ENCODE measurements around the gene PLPP7. TPM values are rescaled to one million over a fixed set of nuclear protein-coding genes. Genes with fewer than 3 reads are reported as not detected.
A peak's percentile ranks its signal among the peaks of the same experiment; 100 is the strongest.
"Not testable (repeated sequence)": the region's sequence is repeated elsewhere in the genome, so short reads cannot be mapped to it uniquely, and the experiment has no call there.

PLPP7 gene
- total RNA-seq, 1 donor from 2014 or later, result not detected

- Mint-ChIP-seq H3K27ac (peak overlapping the region; percentile 63), H3K36me3 (ENCODE audit: low read depth) (peaks cover 42% of the 10 kb centered on the region), H3K4me3 (no peak overlapping the region), H3K27me3 (no peaks in the 10 kb centered on the region), H3K4me1 (peaks cover 48% of the 10 kb centered on the region), H3K9me3 (no peaks in the 10 kb centered on the region)
- DNase-seq, result no peak
- intact Hi-C loops (cut with micrococcal nuclease), result no loop called here
These were observed 29.5 kb upstream of the PLPP7 start for GRCh38 chr9:131259916-131260597.

- no peaks in the 10 kb centered on the region for H3K9me3 Mint-ChIP-seq
- peaks cover 43% of the 10 kb centered on the region for H3K36me3 Mint-ChIP-seq (ENCODE audit: low read depth)
- no peaks in the 10 kb centered on the region for H3K27me3 Mint-ChIP-seq
- no peak overlapping the region for H3K27ac Mint-ChIP-seq
- DNase-seq, result no peak
- intact Hi-C loops (cut with micrococcal nuclease), result no loop called here
- H3K4me1 Mint-ChIP-seq, result peaks cover 53% of the 10 kb centered on the region
- H3K4me3 Mint-ChIP-seq, result no peak overlapping the region
These were observed 28.6 kb upstream of the PLPP7 start for GRCh38 chr9:131260751-131261452.

GRCh38 chr9:131262327-131263032 lies 27.0 kb upstream of the PLPP7 start:
- no peaks in the 10 kb centered on the region for H3K9me3 Mint-ChIP-seq
- H3K36me3 Mint-ChIP-seq (ENCODE audit: low read depth), result peaks cover 52% of the 10 kb centered on the region
- intact Hi-C loops (cut with micrococcal nuclease), result no loop called here
- H3K4me3 Mint-ChIP-seq, result peak overlapping the region; percentile 38
- peak overlapping the region; percentile 56 for H3K27ac Mint-ChIP-seq
- peak; percentile 63 for DNase-seq
- no peaks in the 10 kb centered on the region for H3K27me3 Mint-ChIP-seq
- H3K4me1 Mint-ChIP-seq, result peaks cover 54% of the 10 kb centered on the region

- H3K9me3 Mint-ChIP-seq; DNase-seq; H3K27me3 Mint-ChIP-seq; intact Hi-C loops (cut with micrococcal nuclease): not testable (repeated sequence)
- Mint-ChIP-seq H3K4me3 (peak overlapping the region; percentile 38), H3K27ac (peak overlapping the region; percentile 56), H3K4me1 (peaks cover 50% of the 10 kb centered on the region), H3K36me3 (ENCODE audit: low read depth) (peaks cover 52% of the 10 kb centered on the region)
These were observed 26.5 kb upstream of the PLPP7 start for GRCh38 chr9:131263033-131263343.

- Mint-ChIP-seq H3K27me3 (no peaks in the 10 kb centered on the region), H3K4me3 (peak overlapping the region; percentile 94), H3K4me1 (peaks cover 52% of the 10 kb centered on the region), H3K27ac (peak overlapping the region; percentile 83), H3K9me3 (no peaks in the 10 kb centered on the region), H3K36me3 (ENCODE audit: low read depth) (peaks cover 52% of the 10 kb centered on the region)
- no peak for DNase-seq
- intact Hi-C loops (cut with micrococcal nuclease), result no loop called here
These were observed 25.8 kb upstream of the PLPP7 start for GRCh38 chr9:131263701-131264100.

- Mint-ChIP-seq H3K4me1 (peaks cover 56% of the 10 kb centered on the region), H3K4me3 (peak overlapping the region; percentile 94), H3K9me3 (no peaks in the 10 kb centered on the region), H3K27me3 (no peaks in the 10 kb centered on the region), H3K36me3 (ENCODE audit: low read depth) (peaks cover 54% of the 10 kb centered on the region), H3K27ac (peak overlapping the region; percentile 83)
- intact Hi-C loops (cut with micrococcal nuclease), result no loop called here
- DNase-seq, result no peak
These were observed 25.3 kb upstream of the PLPP7 start for GRCh38 chr9:131264231-131264630.

- peak; percentile 81 for DNase-seq
- peaks cover 68% of the 10 kb centered on the region for H3K4me1 Mint-ChIP-seq
These were observed 23.0 kb upstream of the PLPP7 start for GRCh38 chr9:131266266-131267229.

GRCh38 chr9:131270171-131271015 lies 19.1 kb upstream of the PLPP7 start:
- Mint-ChIP-seq H3K27me3 (no peaks in the 10 kb centered on the region), H3K36me3 (ENCODE audit: low read depth) (peaks cover 58% of the 10 kb centered on the region), H3K27ac (peak overlapping the region; percentile 99), H3K9me3 (no peaks in the 10 kb centered on the region), H3K4me3 (peak overlapping the region; percentile 87), H3K4me1 (peaks cover 57% of the 10 kb centered on the region)
- peak; percentile 87 for DNase-seq
- intact Hi-C loops (cut with micrococcal nuclease), result loop anchor here (1.0 to 10.0 kb wide), 4 partner anchors 32 to 464 kb away; partner anchors contain the start of gene POMT1

More at GRCh38 chr9:131266266-131267229, 23.0 kb upstream of the PLPP7 start:
- intact Hi-C loops (cut with micrococcal nuclease), result no loop called here
- H3K36me3 Mint-ChIP-seq (ENCODE audit: low read depth), result peaks cover 51% of the 10 kb centered on the region
- H3K27ac Mint-ChIP-seq, result peak overlapping the region; percentile 98
- H3K27me3 Mint-ChIP-seq, result no peaks in the 10 kb centered on the region
- H3K9me3 Mint-ChIP-seq, result no peaks in the 10 kb centered on the region
- peak overlapping the region; percentile 94 for H3K4me3 Mint-ChIP-seq

GRCh38 chr9:131271016-131271273 lies 18.6 kb upstream of the PLPP7 start:
- H3K4me3 Mint-ChIP-seq, result peak overlapping the region; percentile 87
- peak overlapping the region; percentile 99 for H3K27ac Mint-ChIP-seq
- intact Hi-C loops (cut with micrococcal nuclease), result loop anchor here (5.0 to 10.0 kb wide), 3 partner anchors 231 to 464 kb away; partner anchors contain the start of gene POMT1
- not testable (repeated sequence) for H3K27me3 Mint-ChIP-seq, H3K9me3 Mint-ChIP-seq, DNase-seq
- peaks cover 53% of the 10 kb centered on the region for H3K4me1 Mint-ChIP-seq
- H3K36me3 Mint-ChIP-seq (ENCODE audit: low read depth), result peaks cover 63% of the 10 kb centered on the region

- Mint-ChIP-seq H3K27me3 (no peaks in the 10 kb centered on the region), H3K4me3 (peak overlapping the region; percentile 87), H3K27ac (peak overlapping the region; percentile 99), H3K9me3 (no peaks in the 10 kb centered on the region), H3K36me3 (ENCODE audit: low read depth) (peaks cover 60% of the 10 kb centered on the region), H3K4me1 (peaks cover 47% of the 10 kb centered on the region)
- intact Hi-C loops (cut with micrococcal nuclease), result loop anchor here (5.0 to 10.0 kb wide), 3 partner anchors 231 to 463 kb away; partner anchors contain the start of gene POMT1
- DNase-seq, result no peak
These were observed 18.0 kb upstream of the PLPP7 start for GRCh38 chr9:131271506-131271931.

GRCh38 chr9:131272212-131272611 lies 17.3 kb upstream of the PLPP7 start:
- H3K4me1 Mint-ChIP-seq, result peaks cover 40% of the 10 kb centered on the region
- peaks cover 57% of the 10 kb centered on the region for H3K36me3 Mint-ChIP-seq (ENCODE audit: low read depth)
- no peaks in the 10 kb centered on the region for H3K27me3 Mint-ChIP-seq
- DNase-seq, result no peak
- no peaks in the 10 kb centered on the region for H3K9me3 Mint-ChIP-seq
- H3K4me3 Mint-ChIP-seq, result peak overlapping the region; percentile 87
- intact Hi-C loops (cut with micrococcal nuclease), result loop anchor here (5.0 to 10.0 kb wide), 3 partner anchors 230 to 463 kb away; partner anchors contain the start of gene POMT1
- peak overlapping the region; percentile 99 for H3K27ac Mint-ChIP-seq

- peak; percentile 75 for DNase-seq
- Mint-ChIP-seq H3K27ac (peak overlapping the region; percentile 99), H3K4me3 (peak overlapping the region; percentile 87), H3K9me3 (no peaks in the 10 kb centered on the region), H3K36me3 (ENCODE audit: low read depth) (peaks cover 57% of the 10 kb centered on the region), H3K4me1 (peaks cover 40% of the 10 kb centered on the region), H3K27me3 (no peaks in the 10 kb centered on the region)
- intact Hi-C loops (cut with micrococcal nuclease), result loop anchor here (5.0 to 10.0 kb wide), 3 partner anchors 229 to 462 kb away; partner anchors contain the start of gene POMT1
These were observed 16.2 kb upstream of the PLPP7 start for GRCh38 chr9:131273146-131273855.

All from activated CD4-positive, alpha-beta T cell treated with anti-CD3 and anti-CD28 coated beads, Interleukin-2, amount 10 ng/mL, durations not matched to agents 24 days and 14 days (primary cell).